HFF-Myc (cell line): ENCODE data around the gene DLGAP1.

Experiments used
- DNase-seq: peaks from one replicate; pipeline ENCODE4 v3.0.0-alpha.2; 2011; ENCODE audit warnings: low read depth; ENCODE audit errors: extremely low read depth
- H3K4me3 ChIP-seq: replicated peaks from 2 replicates; pipeline ENCODE4 v1.5.1; 2011; ENCODE audit warnings: low read depth, mild to moderate bottlenecking, control low read depth, low read length
- CTCF ChIP-seq: IDR thresholded peaks from 2 replicates; pipeline ENCODE4 v1.5.1; 2012; ENCODE audit warnings: mild to moderate bottlenecking, low read depth, low read length, control low read depth; ENCODE audit errors: missing control alignments

The DLGAP1 gene

GRCh38 chr18:3722649-3723433 lies 732.3 kb downstream of the DLGAP1 start:
- no peak for TF ChIP-seq CTCF
- H3K4me3 ChIP-seq: no peak overlapping the region
- DNase-seq: no peak

- no peak for DNase-seq
- no peak overlapping the region for H3K4me3 ChIP-seq
- no peak for TF ChIP-seq CTCF
These were observed 733.1 kb downstream of the DLGAP1 start for GRCh38 chr18:3721771-3722648.

- H3K4me3 ChIP-seq: no peak overlapping the region
- no peak for TF ChIP-seq CTCF
- no peak for DNase-seq
These were observed 734.1 kb downstream of the DLGAP1 start for GRCh38 chr18:3720818-3721545.

- no peak overlapping the region for H3K4me3 ChIP-seq
- no peak for TF ChIP-seq CTCF
- no peak for DNase-seq
These were observed 734.9 kb downstream of the DLGAP1 start for GRCh38 chr18:3720159-3720558.

- TF ChIP-seq CTCF: no peak
- DNase-seq: no peak
These were observed 737.6 kb downstream of the DLGAP1 start for GRCh38 chr18:3717376-3718025.

GRCh38 chr18:3716116-3716660 lies 738.9 kb downstream of the DLGAP1 start:
- DNase-seq: no peak
- H3K4me3 ChIP-seq: no peak overlapping the region
- TF ChIP-seq CTCF: no peak

More at GRCh38 chr18:3717376-3718025, 737.6 kb downstream of the DLGAP1 start:
- no peak overlapping the region for H3K4me3 ChIP-seq
